ENCODE data around the gene MED22. TPM values are rescaled to one million over a fixed set of nuclear protein-coding genes. Genes with fewer than 3 reads are reported as not detected.

Gene MED22
- polyA plus RNA-seq, 1 experiment, result 28.3 TPM

DNA sequence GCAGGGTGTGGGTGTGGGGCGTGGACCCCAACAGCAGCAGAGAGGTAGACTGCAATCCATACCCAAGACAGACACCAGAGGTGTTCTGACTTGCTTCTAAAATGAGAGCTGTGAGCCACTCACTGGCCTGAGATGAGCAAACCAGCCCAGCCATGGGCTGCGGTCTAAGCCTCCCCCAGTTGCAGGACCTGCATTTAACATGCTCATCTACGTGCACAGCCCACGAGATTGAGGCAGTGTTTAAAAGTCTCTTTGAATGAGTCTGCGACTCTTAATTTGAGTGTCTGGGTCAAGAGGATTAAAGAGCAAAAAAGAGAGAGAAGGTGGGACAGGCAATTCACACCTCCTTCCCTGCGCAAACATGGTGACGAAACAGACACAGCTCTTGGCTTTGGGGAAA is 22.0 kb upstream of the MED22 start:
- no peak for DNase-seq (ENCODE audit: low read depth)
- ChIA-PET CTCF (interaction anchor here (1.7 kb wide), 1 partner anchor 10 kb away, joined by 5 read pairs; no protein-coding TSS in a partner anchor), POLR2A (no interaction called here)
- Histone ChIP-seq H3K4me3 (ENCODE audit: low read depth, low read length) (no peak overlapping the region), H3K27me3 (ENCODE audit: control insufficient read depth, insufficient read depth, low read length) (no peaks in the 10 kb centered on the region), H3K36me3 (ENCODE audit: control insufficient read depth, insufficient read depth, low read length) (peaks cover 37% of the 10 kb centered on the region)
- TF ChIP-seq, protein P1, sequence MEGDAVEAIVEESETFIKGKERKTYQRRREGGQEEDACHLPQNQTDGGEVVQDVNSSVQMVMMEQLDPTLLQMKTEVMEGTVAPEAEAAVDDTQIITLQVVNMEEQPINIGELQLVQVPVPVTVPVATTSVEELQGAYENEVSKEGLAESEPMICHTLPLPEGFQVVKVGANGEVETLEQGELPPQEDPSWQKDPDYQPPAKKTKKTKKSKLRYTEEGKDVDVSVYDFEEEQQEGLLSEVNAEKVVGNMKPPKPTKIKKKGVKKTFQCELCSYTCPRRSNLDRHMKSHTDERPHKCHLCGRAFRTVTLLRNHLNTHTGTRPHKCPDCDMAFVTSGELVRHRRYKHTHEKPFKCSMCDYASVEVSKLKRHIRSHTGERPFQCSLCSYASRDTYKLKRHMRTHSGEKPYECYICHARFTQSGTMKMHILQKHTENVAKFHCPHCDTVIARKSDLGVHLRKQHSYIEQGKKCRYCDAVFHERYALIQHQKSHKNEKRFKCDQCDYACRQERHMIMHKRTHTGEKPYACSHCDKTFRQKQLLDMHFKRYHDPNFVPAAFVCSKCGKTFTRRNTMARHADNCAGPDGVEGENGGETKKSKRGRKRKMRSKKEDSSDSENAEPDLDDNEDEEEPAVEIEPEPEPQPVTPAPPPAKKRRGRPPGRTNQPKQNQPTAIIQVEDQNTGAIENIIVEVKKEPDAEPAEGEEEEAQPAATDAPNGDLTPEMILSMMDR (IDR thresholded peaks at IDR 0.05; ENCODE audit: insufficient read depth, low read depth, low read length), result no peak

DNA sequence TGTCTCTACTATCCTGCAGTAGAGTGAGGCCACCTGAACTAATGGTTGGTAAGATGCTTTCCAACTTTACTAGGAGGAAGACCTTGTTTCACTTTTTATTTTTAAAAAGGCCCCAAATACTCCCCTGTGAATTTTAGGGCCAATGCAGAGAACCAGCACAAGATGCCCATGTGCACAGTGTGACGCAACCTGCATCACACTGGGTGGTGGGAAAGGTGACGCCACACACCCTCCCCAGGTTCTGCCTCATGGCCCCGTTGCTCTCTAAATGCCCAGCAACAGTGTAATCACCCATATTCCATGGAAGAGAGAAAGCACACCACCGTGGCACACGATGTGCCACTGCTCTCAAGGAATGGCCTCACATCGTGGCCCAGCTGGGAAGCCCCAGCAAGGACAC is 21.5 kb upstream of the MED22 start:
- peaks cover 39% of the 10 kb centered on the region for H3K36me3 ChIP-seq (ENCODE audit: control insufficient read depth, insufficient read depth, low read length)
- H3K4me3 ChIP-seq (ENCODE audit: low read depth, low read length), result no peak overlapping the region
- TF ChIP-seq, protein P1 (IDR thresholded peaks at IDR 0.05; ENCODE audit: insufficient read depth, low read depth, low read length), result no peak
- CTCF ChIA-PET, result interaction anchor here (1.7 kb wide), 1 partner anchor 10 kb away, joined by 5 read pairs; no protein-coding TSS in a partner anchor
- POLR2A ChIA-PET, result no interaction called here
- H3K27me3 ChIP-seq (ENCODE audit: control insufficient read depth, insufficient read depth, low read length), result no peaks in the 10 kb centered on the region
- no peak for DNase-seq (ENCODE audit: low read depth)

DNA sequence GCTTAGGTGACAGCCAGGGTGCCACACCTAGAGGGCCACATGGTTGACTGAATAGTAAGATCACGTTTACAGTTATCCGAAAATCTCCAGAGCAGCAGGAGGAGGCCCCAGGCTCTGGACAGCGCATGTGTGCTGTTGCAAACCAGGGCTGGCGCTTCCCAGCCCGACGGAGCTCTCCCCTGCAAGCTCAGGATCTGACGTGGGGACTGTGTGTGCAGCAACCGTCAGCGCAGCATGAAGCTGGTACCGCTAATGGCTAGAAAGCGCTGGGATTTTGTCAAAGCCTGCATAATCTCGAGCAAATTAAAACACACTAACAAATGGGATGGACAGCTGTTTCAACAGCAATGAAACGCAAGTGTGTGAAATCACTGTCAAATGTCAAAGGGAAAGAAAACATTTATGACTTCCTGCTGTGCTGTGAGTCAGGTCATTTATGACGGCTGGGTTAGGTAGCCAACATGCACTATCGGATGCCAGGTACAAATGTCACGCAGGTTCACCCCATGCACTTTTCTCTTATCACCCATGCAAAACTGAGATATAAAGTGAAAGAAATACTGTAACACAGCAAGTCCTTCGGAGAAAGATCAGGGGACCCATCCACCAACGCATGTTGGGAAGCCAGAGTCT is 20.4 kb upstream of the MED22 start:
- TF ChIP-seq, protein P1 (IDR thresholded peaks at IDR 0.05; ENCODE audit: insufficient read depth, low read depth, low read length), result no peak
- POLR2A ChIA-PET, result no interaction called here
- no peak for DNase-seq (ENCODE audit: low read depth)
- CTCF ChIA-PET, result interaction anchor here (1.7 kb wide), 1 partner anchor 9 kb away, joined by 5 read pairs; no protein-coding TSS in a partner anchor
- Histone ChIP-seq H3K36me3 (ENCODE audit: control insufficient read depth, insufficient read depth, low read length) (peaks cover 46% of the 10 kb centered on the region), H3K27me3 (ENCODE audit: control insufficient read depth, insufficient read depth, low read length) (no peaks in the 10 kb centered on the region), H3K4me3 (ENCODE audit: low read depth, low read length) (no peak overlapping the region)

DNA sequence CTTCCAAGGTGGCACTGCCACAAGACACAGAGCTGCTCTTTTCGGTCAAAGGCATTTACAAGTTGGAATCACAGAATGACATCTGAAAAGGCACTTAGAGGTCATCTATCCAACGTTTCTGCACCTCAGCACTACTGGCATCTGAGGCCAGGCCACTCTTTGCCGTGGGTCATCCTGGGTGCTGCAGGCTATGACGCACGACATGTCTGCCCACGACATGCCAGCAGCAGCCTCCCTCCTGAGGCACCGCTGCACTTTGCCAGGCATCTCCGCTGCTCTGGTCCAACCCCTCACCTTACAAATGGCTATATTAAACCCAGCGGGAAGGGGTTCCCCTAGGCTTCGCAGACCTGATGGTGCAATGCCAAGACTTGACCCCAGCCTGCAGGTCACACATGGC is 19.8 kb upstream of the MED22 start:
- no peak for DNase-seq (ENCODE audit: low read depth)
- TF ChIP-seq, protein P1 (IDR thresholded peaks at IDR 0.05; ENCODE audit: insufficient read depth, low read depth, low read length), result no peak
- POLR2A ChIA-PET, result no interaction called here
- H3K4me3 ChIP-seq (ENCODE audit: low read depth, low read length), result no peak overlapping the region
- peaks cover 46% of the 10 kb centered on the region for H3K36me3 ChIP-seq (ENCODE audit: control insufficient read depth, insufficient read depth, low read length)
- no peaks in the 10 kb centered on the region for H3K27me3 ChIP-seq (ENCODE audit: control insufficient read depth, insufficient read depth, low read length)
- CTCF ChIA-PET, result no interaction called here

DNA sequence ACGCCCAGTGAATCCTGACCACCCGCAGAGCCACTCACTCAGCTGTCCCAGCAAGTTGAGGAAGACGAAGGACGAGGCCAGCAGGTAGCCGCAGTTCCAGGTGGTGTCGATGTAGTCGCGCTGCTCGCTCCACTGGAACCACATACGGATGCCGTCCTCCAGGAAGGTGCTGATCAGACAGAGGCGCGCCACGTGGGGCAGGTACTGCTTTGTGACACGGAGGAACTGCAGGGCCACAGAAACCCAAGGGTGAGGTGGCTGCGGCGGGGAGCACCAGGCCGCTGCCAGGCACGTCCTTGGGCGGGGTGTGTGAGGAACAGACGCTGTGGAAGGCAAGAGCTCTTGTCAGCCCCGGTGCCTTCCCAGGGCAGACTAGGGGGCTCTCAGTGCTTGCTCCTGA is 19.3 kb upstream of the MED22 start:
- DNase-seq (ENCODE audit: low read depth), result no peak
- CTCF ChIA-PET, result no interaction called here
- TF ChIP-seq, protein P1 (IDR thresholded peaks at IDR 0.05; ENCODE audit: insufficient read depth, low read depth, low read length), result no peak
- H3K36me3 ChIP-seq (ENCODE audit: control insufficient read depth, insufficient read depth, low read length), result peaks cover 48% of the 10 kb centered on the region
- POLR2A ChIA-PET, result no interaction called here
- no peak overlapping the region for H3K4me3 ChIP-seq (ENCODE audit: low read depth, low read length)
- H3K27me3 ChIP-seq (ENCODE audit: control insufficient read depth, insufficient read depth, low read length), result no peaks in the 10 kb centered on the region
